GM18526 (cell line): ENCODE data around the gene ZNF837.
A peak's percentile ranks its signal among the peaks of the same experiment; 100 is the strongest.

Experiments used
- POLR2A ChIP-seq: IDR thresholded peaks from 3 replicates; pipeline ENCODE4 v1.6.1; 2011; ENCODE audit not compliant: insufficient read length; ENCODE audit errors: extremely low read depth

The ZNF837 gene

DNA sequence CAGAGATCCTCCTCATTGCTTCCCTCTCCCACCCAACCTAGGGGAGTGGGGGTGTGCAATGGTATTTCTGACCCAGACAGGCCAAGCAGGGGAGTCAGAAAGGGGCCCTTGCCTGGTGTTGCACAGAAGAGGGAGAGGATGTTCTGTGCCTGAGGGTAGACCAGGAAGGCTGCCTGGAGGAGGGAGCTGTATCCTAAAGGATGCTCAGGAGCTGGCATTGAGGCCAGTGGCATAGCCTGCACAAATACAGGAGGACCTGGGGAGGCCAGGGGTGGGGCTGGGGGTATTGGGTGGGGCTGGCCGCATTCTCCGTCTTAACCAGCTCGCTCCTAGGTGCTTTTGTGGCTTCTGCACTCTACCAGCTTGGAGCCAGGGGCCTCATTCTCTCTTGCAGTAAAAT is 19.1 kb upstream of the ZNF837 start:
- TF ChIP-seq POLR2A: no peak

GRCh38 chr19:58398545-58398944 is 17.7 kb upstream of the ZNF837 start:
- TF ChIP-seq POLR2A: no peak

GRCh38 chr19:58398087-58398486 is 17.3 kb upstream of the ZNF837 start:
- TF ChIP-seq POLR2A: no peak

DNA sequence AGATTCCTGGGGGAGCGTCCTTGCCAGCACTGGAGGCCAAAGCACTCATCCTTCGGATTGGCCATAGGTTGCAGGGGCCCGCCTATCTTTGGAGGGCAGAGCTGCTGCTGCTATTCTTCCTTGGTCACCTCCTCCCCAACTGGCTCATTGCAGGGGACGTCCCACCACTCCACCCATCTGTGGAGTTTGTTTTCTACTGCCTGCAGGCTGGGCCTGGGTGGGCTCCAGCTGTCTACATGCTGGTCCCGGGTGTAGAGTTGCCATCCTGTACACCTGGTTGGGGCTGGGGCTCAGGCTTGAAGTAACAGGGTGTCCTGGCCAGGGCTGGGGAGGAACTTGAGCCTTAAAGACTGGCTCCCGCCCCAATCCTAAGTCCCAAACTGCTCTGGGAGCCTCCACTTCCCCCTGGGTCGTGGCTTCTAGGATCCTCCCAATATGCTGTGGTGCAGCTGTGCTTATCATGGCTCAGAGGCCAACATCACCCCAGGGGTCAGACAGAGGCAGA is 16.8 kb upstream of the ZNF837 start:
- no peak for TF ChIP-seq POLR2A

DNA sequence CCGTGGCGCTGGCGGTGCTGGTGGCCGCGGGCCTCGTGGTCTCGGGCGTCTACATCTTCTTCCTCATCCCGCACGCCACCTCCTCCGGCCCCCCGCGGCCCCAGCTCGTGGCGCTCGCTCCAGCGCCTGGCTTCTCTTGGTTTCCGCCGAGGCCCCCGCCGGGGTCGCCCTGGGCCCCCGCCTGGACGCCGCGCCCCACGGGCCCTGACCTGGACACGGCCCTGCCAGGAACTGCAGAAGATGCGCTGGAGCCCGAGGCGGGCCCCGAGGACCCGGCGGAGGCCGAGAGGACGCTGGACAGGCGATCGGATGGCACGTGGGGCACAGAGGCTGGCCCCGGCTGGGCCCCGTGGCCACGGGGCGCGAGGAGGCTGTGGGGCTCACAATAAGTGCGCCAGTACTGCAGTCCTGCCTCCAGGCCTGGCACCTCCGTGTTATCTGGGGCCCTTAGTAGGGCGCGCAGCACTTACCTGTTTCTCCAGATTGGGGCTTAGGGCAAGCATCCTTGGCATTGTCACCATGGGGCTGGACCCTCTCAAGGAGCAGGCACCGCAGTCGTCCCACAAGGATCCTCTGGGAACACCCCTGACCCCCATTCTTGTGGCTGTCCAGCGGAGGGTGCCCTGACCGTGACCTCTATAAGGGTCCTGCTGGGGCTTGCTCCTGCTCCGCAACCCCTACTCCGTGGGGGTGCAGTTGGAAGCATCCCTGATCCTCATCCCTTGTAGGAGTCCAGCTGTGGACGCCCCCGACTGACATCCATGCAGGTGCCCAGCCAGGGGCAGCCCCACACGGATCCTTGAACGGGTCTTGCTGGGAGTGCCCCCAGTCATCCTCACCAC is 16.1 kb upstream of the ZNF837 start:
- TF ChIP-seq POLR2A: no peak

GRCh38 chr19:58395979-58396627 is 15.3 kb upstream of the ZNF837 start:
- no peak for TF ChIP-seq POLR2A

GRCh38 chr19:58395220-58395978 is 14.6 kb upstream of the ZNF837 start, which contains the start of gene RNF225:
RNF225 (plus strand) TSS chr19:58395656; CDS start chr19:58396090, 434 bp downstream.
- TF ChIP-seq POLR2A: peak; percentile 18

DNA sequence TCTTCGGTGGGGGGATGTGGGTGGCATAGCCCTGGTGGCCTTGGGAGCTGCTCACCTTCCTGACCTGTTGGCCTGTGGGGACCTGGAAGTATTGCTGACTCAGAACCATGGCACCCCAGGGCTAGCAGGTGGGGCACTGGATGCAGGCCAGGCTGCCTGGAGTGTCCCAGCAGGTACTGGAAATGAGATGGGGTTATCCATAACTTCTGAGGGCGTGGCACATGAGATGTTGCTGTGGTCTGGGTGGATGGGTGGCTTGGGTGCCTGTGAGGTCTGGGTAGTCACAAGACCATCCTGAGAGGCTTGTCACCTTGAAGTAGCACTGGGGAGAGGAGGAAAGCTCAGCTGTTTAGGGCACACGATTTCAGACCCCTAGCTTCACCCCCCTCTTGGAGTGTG is 14.0 kb upstream of the ZNF837 start:
- TF ChIP-seq POLR2A: no peak

GRCh38 chr19:58393725-58394033 is 12.8 kb upstream of the ZNF837 start:
- TF ChIP-seq POLR2A: no peak

DNA sequence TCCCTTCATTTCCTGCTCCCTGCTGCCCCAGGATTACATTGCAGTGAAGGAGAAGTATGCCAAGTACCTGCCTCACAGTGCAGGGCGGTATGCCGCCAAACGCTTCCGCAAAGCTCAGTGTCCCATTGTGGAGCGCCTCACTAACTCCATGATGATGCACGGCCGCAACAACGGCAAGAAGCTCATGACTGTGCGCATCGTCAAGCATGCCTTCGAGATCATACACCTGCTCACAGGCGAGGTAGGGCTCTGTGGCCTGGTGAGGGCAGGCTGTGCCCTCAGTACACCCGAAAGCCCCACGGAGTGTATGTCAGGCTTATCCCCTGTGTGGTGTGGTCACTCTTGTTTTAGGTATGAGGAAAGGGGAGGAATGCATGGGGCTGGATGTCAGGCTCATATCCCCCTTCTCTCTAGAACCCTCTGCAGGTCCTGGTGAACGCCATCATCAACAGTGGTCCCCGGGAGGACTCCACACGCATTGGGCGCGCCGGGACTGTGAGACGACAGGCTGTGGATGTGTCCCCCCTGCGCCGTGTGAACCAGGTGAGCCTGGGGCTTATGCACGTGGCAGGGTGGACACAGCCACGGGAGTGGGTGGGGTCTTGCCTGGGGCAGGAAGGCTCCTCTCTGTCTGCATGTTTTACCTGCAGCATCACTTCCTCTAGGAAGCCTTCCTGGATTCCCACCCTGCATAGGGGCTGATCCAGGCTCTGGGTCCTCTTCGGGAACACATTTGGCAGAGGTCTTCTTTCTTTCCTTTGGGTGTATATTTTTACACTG is 12.3 kb upstream of the ZNF837 start:
- no peak for TF ChIP-seq POLR2A

- no peak for TF ChIP-seq POLR2A
These were observed 7.3 kb upstream of the ZNF837 start for GRCh38 chr19:58388175-58388526.

- no peak for TF ChIP-seq POLR2A
These were observed 6.7 kb upstream of the ZNF837 start for GRCh38 chr19:58387338-58388174.

DNA sequence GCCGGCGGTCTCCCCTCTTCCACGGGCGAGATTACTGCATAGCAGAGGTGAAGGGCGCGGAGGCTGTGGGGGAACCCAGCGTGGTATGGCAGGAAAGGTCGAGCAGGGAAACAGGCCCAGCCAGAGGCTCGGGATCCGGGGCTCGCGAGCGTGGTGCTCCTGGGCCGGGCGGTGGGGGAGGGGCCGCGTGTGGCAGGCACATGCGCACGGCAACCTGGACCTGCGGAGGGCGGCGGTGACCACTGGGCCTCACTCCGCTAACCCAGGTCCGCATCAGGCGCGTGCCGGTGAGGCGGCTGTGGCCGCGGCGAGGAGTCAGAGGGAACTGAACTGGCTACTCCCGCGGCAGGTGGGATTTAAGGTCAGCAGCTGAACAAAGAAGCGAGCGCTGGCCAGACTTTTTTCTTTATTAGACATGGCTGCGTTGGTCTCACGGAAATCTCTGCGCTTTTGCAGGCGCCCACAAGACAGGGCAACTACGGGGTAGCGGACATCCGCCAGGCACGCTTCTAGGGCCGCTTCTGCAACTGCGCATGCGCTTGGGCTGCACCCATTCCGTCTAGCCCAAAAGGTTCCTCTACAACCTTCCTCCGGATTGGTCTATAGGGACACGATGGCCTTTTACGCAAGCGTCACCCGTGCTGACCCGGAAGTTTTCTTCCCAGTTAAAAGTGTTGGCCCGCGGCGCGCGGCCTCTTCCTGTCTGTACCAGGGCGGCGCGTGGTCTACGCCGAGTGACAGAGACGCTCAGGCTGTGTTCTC is 5.9 kb upstream of the ZNF837 start, which contains the start of gene RPS5:
RPS5 (plus strand) TSS at position 694 of the 762 bp plus-strand sequence. CDS start 869 bp downstream, outside the sequence.
- peak; percentile 98 for TF ChIP-seq POLR2A
